Measurements from ENCODE around the gene CSNK1E.
"Not testable (repeated sequence)": the region's sequence is repeated elsewhere in the genome, so short reads cannot be mapped to it uniquely, and the experiment has no call there.

- TF ChIP-seq POLR2A (IDR thresholded peaks at IDR 0.05; ENCODE audit: low read depth, low read length); CEBPB (IDR thresholded peaks at IDR 0.05; ENCODE audit: low read depth, low read length); ELK1 (IDR thresholded peaks at IDR 0.05; ENCODE audit: borderline replicate concordance, low read depth, low read length); MXI1 (IDR thresholded peaks at IDR 0.05; ENCODE audit: borderline replicate concordance, low read depth, low read length); CHD1 (IDR thresholded peaks at IDR 0.05; ENCODE audit: low read depth, low read length); RAD21 (IDR thresholded peaks at IDR 0.05; ENCODE audit: low read length); RCOR1 (IDR thresholded peaks at IDR 0.05; ENCODE audit: insufficient replicate concordance, low read length); FOS (IDR thresholded peaks at IDR 0.05; ENCODE audit: low read depth, low read length); RFX5 (IDR thresholded peaks at IDR 0.05; ENCODE audit: low read depth, low read length); BHLHE40 (IDR thresholded peaks at IDR 0.05; ENCODE audit: low read depth, low read length); NFE2L2 (IDR thresholded peaks at IDR 0.05; ENCODE audit: low read depth, low read length): not testable (repeated sequence)
- TF ChIP-seq, protein P1, sequence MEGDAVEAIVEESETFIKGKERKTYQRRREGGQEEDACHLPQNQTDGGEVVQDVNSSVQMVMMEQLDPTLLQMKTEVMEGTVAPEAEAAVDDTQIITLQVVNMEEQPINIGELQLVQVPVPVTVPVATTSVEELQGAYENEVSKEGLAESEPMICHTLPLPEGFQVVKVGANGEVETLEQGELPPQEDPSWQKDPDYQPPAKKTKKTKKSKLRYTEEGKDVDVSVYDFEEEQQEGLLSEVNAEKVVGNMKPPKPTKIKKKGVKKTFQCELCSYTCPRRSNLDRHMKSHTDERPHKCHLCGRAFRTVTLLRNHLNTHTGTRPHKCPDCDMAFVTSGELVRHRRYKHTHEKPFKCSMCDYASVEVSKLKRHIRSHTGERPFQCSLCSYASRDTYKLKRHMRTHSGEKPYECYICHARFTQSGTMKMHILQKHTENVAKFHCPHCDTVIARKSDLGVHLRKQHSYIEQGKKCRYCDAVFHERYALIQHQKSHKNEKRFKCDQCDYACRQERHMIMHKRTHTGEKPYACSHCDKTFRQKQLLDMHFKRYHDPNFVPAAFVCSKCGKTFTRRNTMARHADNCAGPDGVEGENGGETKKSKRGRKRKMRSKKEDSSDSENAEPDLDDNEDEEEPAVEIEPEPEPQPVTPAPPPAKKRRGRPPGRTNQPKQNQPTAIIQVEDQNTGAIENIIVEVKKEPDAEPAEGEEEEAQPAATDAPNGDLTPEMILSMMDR (conservative IDR thresholded peaks at IDR 0.05; ENCODE audit: low read depth, low read length) = not testable (repeated sequence)
- TF ChIP-seq, protein P2, sequence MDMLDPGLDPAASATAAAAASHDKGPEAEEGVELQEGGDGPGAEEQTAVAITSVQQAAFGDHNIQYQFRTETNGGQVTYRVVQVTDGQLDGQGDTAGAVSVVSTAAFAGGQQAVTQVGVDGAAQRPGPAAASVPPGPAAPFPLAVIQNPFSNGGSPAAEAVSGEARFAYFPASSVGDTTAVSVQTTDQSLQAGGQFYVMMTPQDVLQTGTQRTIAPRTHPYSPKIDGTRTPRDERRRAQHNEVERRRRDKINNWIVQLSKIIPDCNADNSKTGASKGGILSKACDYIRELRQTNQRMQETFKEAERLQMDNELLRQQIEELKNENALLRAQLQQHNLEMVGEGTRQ (IDR thresholded peaks at IDR 0.05; ENCODE audit: low read depth, low read length) = not testable (repeated sequence)
Measured at GRCh38 chr22:38359817-38360216, 42.6 kb upstream of the CSNK1E start.

All from IMR-90 (cell line).